Measurements from ENCODE around the gene SORCS2.

The SORCS2 gene

DNA sequence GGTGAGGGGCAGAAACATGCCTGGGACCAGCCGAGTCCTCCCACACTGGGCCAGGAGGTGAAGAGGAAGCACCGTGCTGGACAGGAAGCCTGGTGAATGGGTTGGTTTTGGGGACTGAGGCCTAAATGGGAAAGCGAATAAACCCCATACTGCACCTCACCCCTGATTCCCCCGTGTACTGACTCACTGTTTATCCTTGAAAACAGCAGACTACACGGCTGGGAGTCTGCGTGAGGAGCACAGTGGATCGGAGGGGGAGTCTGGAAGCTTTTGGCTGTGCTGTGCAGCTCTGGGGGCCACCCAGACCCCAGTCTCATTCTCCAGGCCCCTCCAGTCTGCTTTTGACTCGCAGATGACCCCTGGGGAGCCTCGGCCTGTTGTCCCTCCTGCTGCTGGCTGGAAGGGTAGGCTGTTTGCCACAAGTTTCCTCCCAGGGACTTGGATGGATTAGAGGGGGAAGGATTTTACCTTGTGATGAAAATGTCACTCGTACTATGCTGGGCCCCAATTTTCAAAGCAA, 152.4 kb downstream of the SORCS2 start:
- Histone ChIP-seq H3K27ac (ENCODE audit: extremely low read depth, low read depth, low read length) (no peak overlapping the region), H3K4me3 (ENCODE audit: low read depth, low read length) (no peak overlapping the region), H3K36me3 (ENCODE audit: control insufficient read depth in 2 of 2, insufficient read depth in 1 of 2, low read length in 2 of 2) (no peaks in the 10 kb centered on the region), H3K4me1 (ENCODE audit: control insufficient read depth, insufficient read depth, low read length) (no peaks in the 10 kb centered on the region), H3K9me3 (ENCODE audit: control insufficient read depth, insufficient read depth, low read depth, low read length) (no peaks in the 10 kb centered on the region)
- ChIA-PET CTCF (no interaction called here), POLR2A (no interaction called here)
- TF ChIP-seq ZNF423 (tag by site-specific recombination; IDR thresholded peaks at IDR 0.05): no peak
- TF ChIP-seq ZNF350 (tag by site-specific recombination; IDR thresholded peaks at IDR 0.05): no peak
- no peak for TF ChIP-seq ZNF600 (tag by site-specific recombination; IDR thresholded peaks at IDR 0.05)
- no peak for TF ChIP-seq ZNF114 (tag by site-specific recombination; IDR thresholded peaks at IDR 0.05)
- TF ChIP-seq, protein P1, sequence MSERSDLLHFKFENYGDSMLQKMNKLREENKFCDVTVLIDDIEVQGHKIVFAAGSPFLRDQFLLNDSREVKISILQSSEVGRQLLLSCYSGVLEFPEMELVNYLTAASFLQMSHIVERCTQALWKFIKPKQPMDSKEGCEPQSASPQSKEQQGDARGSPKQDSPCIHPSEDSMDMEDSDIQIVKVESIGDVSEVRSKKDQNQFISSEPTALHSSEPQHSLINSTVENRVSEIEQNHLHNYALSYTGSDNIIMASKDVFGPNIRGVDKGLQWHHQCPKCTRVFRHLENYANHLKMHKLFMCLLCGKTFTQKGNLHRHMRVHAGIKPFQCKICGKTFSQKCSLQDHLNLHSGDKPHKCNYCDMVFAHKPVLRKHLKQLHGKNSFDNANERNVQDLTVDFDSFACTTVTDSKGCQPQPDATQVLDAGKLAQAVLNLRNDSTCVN (tag by site-specific recombination; optimal IDR thresholded peaks at IDR 0.05): no peak
- TF ChIP-seq, protein P2, sequence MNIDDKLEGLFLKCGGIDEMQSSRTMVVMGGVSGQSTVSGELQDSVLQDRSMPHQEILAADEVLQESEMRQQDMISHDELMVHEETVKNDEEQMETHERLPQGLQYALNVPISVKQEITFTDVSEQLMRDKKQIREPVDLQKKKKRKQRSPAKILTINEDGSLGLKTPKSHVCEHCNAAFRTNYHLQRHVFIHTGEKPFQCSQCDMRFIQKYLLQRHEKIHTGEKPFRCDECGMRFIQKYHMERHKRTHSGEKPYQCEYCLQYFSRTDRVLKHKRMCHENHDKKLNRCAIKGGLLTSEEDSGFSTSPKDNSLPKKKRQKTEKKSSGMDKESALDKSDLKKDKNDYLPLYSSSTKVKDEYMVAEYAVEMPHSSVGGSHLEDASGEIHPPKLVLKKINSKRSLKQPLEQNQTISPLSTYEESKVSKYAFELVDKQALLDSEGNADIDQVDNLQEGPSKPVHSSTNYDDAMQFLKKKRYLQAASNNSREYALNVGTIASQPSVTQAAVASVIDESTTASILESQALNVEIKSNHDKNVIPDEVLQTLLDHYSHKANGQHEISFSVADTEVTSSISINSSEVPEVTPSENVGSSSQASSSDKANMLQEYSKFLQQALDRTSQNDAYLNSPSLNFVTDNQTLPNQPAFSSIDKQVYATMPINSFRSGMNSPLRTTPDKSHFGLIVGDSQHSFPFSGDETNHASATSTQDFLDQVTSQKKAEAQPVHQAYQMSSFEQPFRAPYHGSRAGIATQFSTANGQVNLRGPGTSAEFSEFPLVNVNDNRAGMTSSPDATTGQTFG (tag by site-specific recombination; IDR thresholded peaks at IDR 0.05; ENCODE audit: borderline replicate concordance): no peak
- no peak for TF ChIP-seq ZNF791 (tag by site-specific recombination; IDR thresholded peaks at IDR 0.05)
- TF ChIP-seq, protein P3, sequence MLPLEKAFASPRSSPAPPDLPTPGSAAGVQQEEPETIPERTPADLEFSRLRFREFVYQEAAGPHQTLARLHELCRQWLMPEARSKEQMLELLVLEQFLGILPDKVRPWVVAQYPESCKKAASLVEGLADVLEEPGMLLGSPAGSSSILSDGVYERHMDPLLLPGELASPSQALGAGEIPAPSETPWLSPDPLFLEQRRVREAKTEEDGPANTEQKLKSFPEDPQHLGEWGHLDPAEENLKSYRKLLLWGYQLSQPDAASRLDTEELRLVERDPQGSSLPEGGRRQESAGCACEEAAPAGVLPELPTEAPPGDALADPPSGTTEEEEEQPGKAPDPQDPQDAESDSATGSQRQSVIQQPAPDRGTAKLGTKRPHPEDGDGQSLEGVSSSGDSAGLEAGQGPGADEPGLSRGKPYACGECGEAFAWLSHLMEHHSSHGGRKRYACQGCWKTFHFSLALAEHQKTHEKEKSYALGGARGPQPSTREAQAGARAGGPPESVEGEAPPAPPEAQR (tag by site-specific recombination; IDR thresholded peaks at IDR 0.05): no peak
- no peak for TF ChIP-seq ZNF146 (tag by site-specific recombination; IDR thresholded peaks at IDR 0.05)

DNA sequence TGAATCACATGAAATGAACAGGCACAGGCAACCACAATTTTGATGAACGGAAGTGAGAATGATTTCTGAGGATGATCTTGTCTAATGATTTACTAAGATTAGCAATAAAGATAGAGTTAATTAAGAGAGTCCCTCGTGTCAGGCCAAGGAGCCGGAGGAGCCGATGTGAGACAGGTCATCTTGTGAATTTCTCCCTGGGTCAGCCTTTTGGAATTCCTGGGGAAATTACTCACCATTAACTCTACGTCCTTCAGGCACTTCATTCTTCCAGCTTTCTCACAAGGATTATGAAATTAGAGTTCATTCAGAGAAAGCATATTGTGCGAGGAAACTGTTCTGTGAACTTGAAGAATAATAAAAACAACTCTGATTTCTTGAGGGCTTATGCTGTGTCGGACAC, 155.6 kb downstream of the SORCS2 start:
- H3K36me3 ChIP-seq (ENCODE audit: control insufficient read depth in 2 of 2, insufficient read depth in 1 of 2, low read length in 2 of 2): no peaks in the 10 kb centered on the region
- H3K27ac ChIP-seq (ENCODE audit: extremely low read depth, low read depth, low read length): no peak overlapping the region
- no peaks in the 10 kb centered on the region for H3K4me1 ChIP-seq (ENCODE audit: control insufficient read depth, insufficient read depth, low read length)
- TF ChIP-seq ZNF221 (tag by site-specific recombination; IDR thresholded peaks at IDR 0.05; ENCODE audit: borderline replicate concordance) (no peak), ZNF776 (tag by site-specific recombination; IDR thresholded peaks at IDR 0.05; ENCODE audit: borderline replicate concordance) (no peak), ZNF324 (tag by site-specific recombination; IDR thresholded peaks at IDR 0.05) (no peak), ZNF623 (tag by site-specific recombination; IDR thresholded peaks at IDR 0.05) (no peak), GLI4 (tag by site-specific recombination; IDR thresholded peaks at IDR 0.05) (no peak)
- TF ChIP-seq, protein P4, sequence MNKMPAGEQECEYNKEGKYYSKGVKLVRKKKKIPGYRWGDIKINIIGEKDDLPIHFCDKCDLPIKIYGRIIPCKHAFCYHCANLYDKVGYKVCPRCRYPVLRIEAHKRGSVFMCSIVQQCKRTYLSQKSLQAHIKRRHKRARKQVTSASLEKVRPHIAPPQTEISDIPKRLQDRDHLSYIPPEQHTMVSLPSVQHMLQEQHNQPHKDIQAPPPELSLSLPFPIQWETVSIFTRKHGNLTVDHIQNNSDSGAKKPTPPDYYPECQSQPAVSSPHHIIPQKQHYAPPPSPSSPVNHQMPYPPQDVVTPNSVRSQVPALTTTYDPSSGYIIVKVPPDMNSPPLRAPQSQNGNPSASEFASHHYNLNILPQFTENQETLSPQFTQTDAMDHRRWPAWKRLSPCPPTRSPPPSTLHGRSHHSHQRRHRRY (tag by site-specific recombination; IDR thresholded peaks at IDR 0.05): no peak
- TF ChIP-seq, protein P5, sequence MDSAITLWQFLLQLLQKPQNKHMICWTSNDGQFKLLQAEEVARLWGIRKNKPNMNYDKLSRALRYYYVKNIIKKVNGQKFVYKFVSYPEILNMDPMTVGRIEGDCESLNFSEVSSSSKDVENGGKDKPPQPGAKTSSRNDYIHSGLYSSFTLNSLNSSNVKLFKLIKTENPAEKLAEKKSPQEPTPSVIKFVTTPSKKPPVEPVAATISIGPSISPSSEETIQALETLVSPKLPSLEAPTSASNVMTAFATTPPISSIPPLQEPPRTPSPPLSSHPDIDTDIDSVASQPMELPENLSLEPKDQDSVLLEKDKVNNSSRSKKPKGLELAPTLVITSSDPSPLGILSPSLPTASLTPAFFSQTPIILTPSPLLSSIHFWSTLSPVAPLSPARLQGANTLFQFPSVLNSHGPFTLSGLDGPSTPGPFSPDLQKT (IDR thresholded peaks at IDR 0.05; ENCODE audit: borderline replicate concordance, low read depth, low read length): no peak
- ChIA-PET POLR2A (no interaction called here), CTCF (no interaction called here)
- no peak overlapping the region for H3K4me3 ChIP-seq (ENCODE audit: low read depth, low read length)
- H3K9me3 ChIP-seq (ENCODE audit: control insufficient read depth, insufficient read depth, low read depth, low read length): no peaks in the 10 kb centered on the region

Measured in HEK293 (cell line).